GM12878 (cell line): ENCODE measurements around the gene LMO2. TPM values are rescaled to one million over a fixed set of nuclear protein-coding genes. Genes with fewer than 3 reads are reported as not detected.

Experiments
- BCL3 ChIP-seq: IDR thresholded peaks from 2 replicates; pipeline ENCODE4 v1.6.1; 2011; ENCODE audit warnings: borderline replicate concordance, low read depth, mild to moderate bottlenecking, moderate library complexity, low read length; ENCODE audit not compliant: insufficient read depth, poor library complexity, severe bottlenecking
- NKRF ChIP-seq: fragments of 450-650 bp; conservative IDR thresholded peaks from 2 replicates; pipeline ENCODE4 v1.6.1; 2017; ENCODE audit warnings: mild to moderate bottlenecking, moderate library complexity
- POU2F2 ChIP-seq: IDR thresholded peaks from 3 replicates; pipeline ENCODE4 v1.6.1; 2011; ENCODE audit warnings: low read depth, mild to moderate bottlenecking, low read length, borderline replicate concordance
- SIN3A ChIP-seq: IDR thresholded peaks from 2 replicates; pipeline ENCODE4 v1.6.1; 2012; ENCODE audit warnings: low read depth, low read length, improper control_type of control experiment
- TCF12 ChIP-seq: IDR thresholded peaks from 2 replicates; pipeline ENCODE4 v1.6.1; 2011; ENCODE audit warnings: low read depth, mild to moderate bottlenecking, low read length
- YY1 ChIP-seq: IDR thresholded peaks from 2 replicates; pipeline ENCODE4 v1.6.1; 2011; ENCODE audit warnings: low read depth, mild to moderate bottlenecking, low read length
- ZBTB40 ChIP-seq: fragments of 450-650 bp; IDR thresholded peaks from 2 replicates; pipeline ENCODE4 v1.6.1; 2016; ENCODE audit warnings: mild to moderate bottlenecking, moderate library complexity, borderline replicate concordance
- polyA plus RNA-seq, 11 experiments: library from polyadenylated mRNA; depleted of rRNA in 4 of 11; unstranded in 6 of 11; stranded (reverse) in 5 of 11; fragments of >200 nt; fragmentation: Nextera tagmentation in 4 of 11; fragmentation: Illumina TruSeq in 1 of 11; extraction: Ambion mirVana in 4 of 11; extraction: Trizol in 1 of 11; gene quantifications; 1 replicate in 1 of 11; 2 replicates in 10 of 11; pipeline versions ENCODE4 v1.2.1 to v1.2.3, GENCODE V29; 2011 to 2016; ENCODE audit warnings: inconsistent platforms in 2 of 11, missing spikeins in 2 of 11, low read depth in 1 of 11
- total RNA-seq, 4 experiments: library from RNA; depleted of rRNA in 3 of 4; stranded (reverse); fragments of >200 nt in 3 of 4; fragmentation: Illumina TruSeq in 1 of 4; extraction: Trizol in 1 of 4; gene quantifications; 2 replicates each; pipeline versions ENCODE4 v1.2.1 to v1.2.3, GENCODE V29; 2013 to 2021

LMO2 gene
- total and polyA plus RNA-seq, 10 of the 15 experiments (the other 5 are each of a cell fraction or from before 2014, with no cell fraction given): 0.29 to 1.9 (median 1.1) TPM; not detected in 1

DNA sequence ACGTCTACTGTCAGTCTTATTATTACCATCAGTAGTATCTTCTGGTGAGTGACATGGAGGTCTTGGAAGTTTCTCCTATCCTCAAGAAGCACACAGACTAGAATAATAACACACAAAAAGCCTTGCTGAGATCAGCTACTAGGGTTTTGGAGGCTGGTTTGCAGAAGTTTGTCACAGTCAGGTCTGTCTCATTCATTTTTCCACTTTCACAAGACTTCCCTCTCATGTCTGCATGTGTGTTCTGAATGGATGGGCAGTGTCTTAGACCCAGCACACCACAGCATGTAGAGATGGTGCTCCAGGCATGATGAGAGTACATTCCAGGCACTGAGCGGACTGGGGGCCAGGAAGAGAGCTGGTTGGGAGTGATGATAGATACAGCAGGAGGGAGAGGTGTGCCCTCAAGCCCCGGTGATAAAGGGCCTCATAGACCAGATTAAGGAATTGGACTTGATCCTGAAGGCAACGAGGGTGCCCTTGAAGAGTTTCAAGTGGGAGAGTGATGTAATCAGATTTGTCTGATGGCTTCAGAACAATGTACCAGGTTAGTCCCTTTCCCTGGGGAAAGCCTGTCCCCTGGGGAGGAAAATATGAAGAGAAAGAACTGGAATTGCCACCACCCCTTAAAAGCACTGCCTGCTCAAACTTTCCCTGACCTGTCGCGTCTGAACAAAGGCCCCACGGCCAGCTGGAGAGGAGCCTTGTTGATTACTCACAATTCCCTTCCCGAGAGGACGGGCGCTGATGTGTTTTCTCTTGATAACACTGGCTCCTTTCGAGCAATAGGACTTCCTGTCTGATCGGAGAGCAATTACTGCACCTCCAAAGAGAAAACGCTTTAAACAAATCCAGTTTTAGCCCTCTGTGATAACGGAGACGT, 45.1 kb upstream of the LMO2 start (continued):
- TF ChIP-seq TCF12 (no peak), SIN3A (no peak), POU2F2 (no peak), NKRF (no peak), BCL3 (no peak), YY1 (no peak), ZBTB40 (no peak)
- TF ChIP-seq, all 136 proteins: peak for 0
